SW480 (cell line): ENCODE data around the gene TMEM35B.
A peak's percentile ranks its signal among the peaks of the same experiment; 100 is the strongest.
"Not testable (repeated sequence)": the region's sequence is repeated elsewhere in the genome, so short reads cannot be mapped to it uniquely, and the experiment has no call there.

ENCODE experiments used
- DNase-seq: peaks from one replicate; pipeline ENCODE4 v3.0.0-alpha.2; 2016; ENCODE audit warnings: low spot score

TMEM35B gene

GRCh38 chr1:34984793-34985608 is at the start of gene TMEM35B:
Gene TMEM35B, minus strand, starts transcription at chr1:34985347. Its CDS starts 42 bp downstream, at chr1:34985305.
- peak; percentile 14 for DNase-seq

GRCh38 chr1:35033346-35033745 is 48.2 kb upstream of the TMEM35B start:
- no peak for DNase-seq

GRCh38 chr1:35032384-35032739 is 47.2 kb upstream of the TMEM35B start:
- DNase-seq, result no peak

GRCh38 chr1:35030756-35031446 is 45.8 kb upstream of the TMEM35B start:
- DNase-seq, result peak; percentile 22

GRCh38 chr1:35030338-35030737 is 45.2 kb upstream of the TMEM35B start:
- no peak for DNase-seq

- no peak for DNase-seq
These were observed 44.6 kb upstream of the TMEM35B start for GRCh38 chr1:35029761-35030160.

- no peak for DNase-seq
These were observed 31.3 kb upstream of the TMEM35B start for GRCh38 chr1:35016406-35016805.

GRCh38 chr1:35014486-35014885 is 29.3 kb upstream of the TMEM35B start:
- DNase-seq, result no peak

- DNase-seq, result no peak
These were observed 20.6 kb upstream of the TMEM35B start for GRCh38 chr1:35005711-35006110.

- DNase-seq, result no peak
These were observed 16.6 kb upstream of the TMEM35B start for GRCh38 chr1:35001743-35002142.

GRCh38 chr1:34994878-34995277 is 9.7 kb upstream of the TMEM35B start:
- DNase-seq, result no peak

GRCh38 chr1:34988581-34988980 is 3.4 kb upstream of the TMEM35B start:
- no peak for DNase-seq

- no peak for DNase-seq
These were observed 3.0 kb upstream of the TMEM35B start for GRCh38 chr1:34988147-34988546.

GRCh38 chr1:34987018-34987417 is 1.9 kb upstream of the TMEM35B start:
- DNase-seq, result no peak

GRCh38 chr1:34985609-34985904 is 410 bp upstream of the TMEM35B start:
- DNase-seq, result not testable (repeated sequence)

GRCh38 chr1:34984435-34984792 is 733 bp downstream of the TMEM35B start:
- DNase-seq, result peak; percentile 11

GRCh38 chr1:34983700-34984355 is 1.3 kb downstream of the TMEM35B start:
- DNase-seq, result peak; percentile 8

- DNase-seq, result no peak
These were observed 2.2 kb downstream of the TMEM35B start for GRCh38 chr1:34982820-34983376.

- DNase-seq, result no peak
These were observed 4.4 kb downstream of the TMEM35B start for GRCh38 chr1:34980715-34981114.

GRCh38 chr1:34978921-34979320 is 6.2 kb downstream of the TMEM35B start:
- no peak for DNase-seq

GRCh38 chr1:34977858-34978257 is 7.3 kb downstream of the TMEM35B start:
- no peak for DNase-seq

- DNase-seq, result no peak
These were observed 8.0 kb downstream of the TMEM35B start for GRCh38 chr1:34977210-34977471.
